Thyroid gland (tissue), 4 donors: Measurements from ENCODE around the gene CIZ1. TPM values are rescaled to one million over a fixed set of nuclear protein-coding genes. Genes with fewer than 3 reads are reported as not detected.

ENCODE experiments used
- DNase-seq, 2 donors: peaks; one replicate each; pipeline ENCODE4 v3.0.0-alpha.2; 2019
- H3K27ac ChIP-seq, 3 donors: fragments of 200-600 bp; sonication (generic); 1 replicate in 2 of 3; 2 replicates in 1 of 3; pipeline ENCODE4 v1.5.1; 2016 to 2019; ENCODE audit warnings: mild to moderate bottlenecking in 1 of 3, moderate library complexity in 1 of 3
- H3K27me3 ChIP-seq: fragments of 200-600 bp; sonication (generic); one replicate; pipeline ENCODE4 v1.5.1; 2019
- H3K36me3 ChIP-seq, 2 donors: fragments of 200-600 bp; sonication (generic); one replicate each; pipeline ENCODE4 v1.5.1; 2016 to 2019
- H3K4me1 ChIP-seq, 2 donors: fragments of 200-600 bp; sonication (generic); one replicate each; pipeline ENCODE4 v1.5.1; 2017 to 2019
- H3K4me3 ChIP-seq, 3 donors: fragments of 200-600 bp; sonication (generic); replicated peaks in 1 of 3; 1 replicate in 2 of 3; 2 replicates in 1 of 3; pipeline ENCODE4 v1.5.1; 2016; ENCODE audit warnings: mild to moderate bottlenecking in 1 of 3
- H3K9me3 ChIP-seq: fragments of 200-600 bp; sonication (generic); one replicate; pipeline ENCODE4 v1.5.1; 2017
- POLR2A ChIP-seq, 2 donors: fragments of 450-650 bp; IDR thresholded peaks; one replicate each; pipeline ENCODE4 v1.6.1; 2017; ENCODE audit warnings: antibody characterized with exemption in 2 of 2, mild to moderate bottlenecking in 2 of 2, moderate library complexity in 1 of 2
- WGBS, 2 donors: methylation state at CpG; one replicate each; pipeline ENCODE4 v1.1.5; 2017; 5-methylcytosine and 5-hydroxymethylcytosine counted together
- intact Hi-C: fragments of 100-400 bp; cut with DNase I; formaldehyde crosslinking; loops from one replicate; pipeline ENCODE4 v1.15.1; 2023
- total RNA-seq, 4 donors: library from RNA; depleted of rRNA; stranded (reverse); fragments of >200 nt; gene quantifications; one replicate each; pipeline ENCODE4 v1.2.3, GENCODE V29; 2016
- TF ChIP-seq, protein P1 (sequence below), 6 experiments: fragments of 200-600 bp in 3 of 6; fragments of 450-650 bp in 3 of 6; sonication (generic) in 3 of 6; IDR thresholded peaks; one replicate each; pipeline ENCODE4 v1.5.1; 2016 to 2019; ENCODE audit warnings: antibody characterized with exemption in 6 of 6, mild to moderate bottlenecking in 2 of 6, inconsistent platforms in 1 of 6, moderate library complexity in 1 of 6

CIZ1 gene
- total RNA-seq, 4 donors from 2014 or later = 47.8 to 58.5 (median 52.7) TPM

- H3K27me3 ChIP-seq = no peaks in the 10 kb centered on the region
- peaks cover 29 to 31% of the 10 kb centered on the region in 2 donors for H3K36me3 ChIP-seq
- H3K4me1 ChIP-seq = peaks cover 22 to 25% of the 10 kb centered on the region in 2 donors
- intact Hi-C loops = no loop called here
- H3K4me3 ChIP-seq = no peak overlapping the region
- 76 to 81% methylated on average over 14 to 16 of the region's 16 CpGs for WGBS, 2 donors
- DNase-seq = peak; percentile 50 to 51
- no peaks in the 10 kb centered on the region for H3K9me3 ChIP-seq
- TF ChIP-seq POLR2A (IDR thresholded peaks at IDR 0.05) = no peak
- TF ChIP-seq, protein P1, sequence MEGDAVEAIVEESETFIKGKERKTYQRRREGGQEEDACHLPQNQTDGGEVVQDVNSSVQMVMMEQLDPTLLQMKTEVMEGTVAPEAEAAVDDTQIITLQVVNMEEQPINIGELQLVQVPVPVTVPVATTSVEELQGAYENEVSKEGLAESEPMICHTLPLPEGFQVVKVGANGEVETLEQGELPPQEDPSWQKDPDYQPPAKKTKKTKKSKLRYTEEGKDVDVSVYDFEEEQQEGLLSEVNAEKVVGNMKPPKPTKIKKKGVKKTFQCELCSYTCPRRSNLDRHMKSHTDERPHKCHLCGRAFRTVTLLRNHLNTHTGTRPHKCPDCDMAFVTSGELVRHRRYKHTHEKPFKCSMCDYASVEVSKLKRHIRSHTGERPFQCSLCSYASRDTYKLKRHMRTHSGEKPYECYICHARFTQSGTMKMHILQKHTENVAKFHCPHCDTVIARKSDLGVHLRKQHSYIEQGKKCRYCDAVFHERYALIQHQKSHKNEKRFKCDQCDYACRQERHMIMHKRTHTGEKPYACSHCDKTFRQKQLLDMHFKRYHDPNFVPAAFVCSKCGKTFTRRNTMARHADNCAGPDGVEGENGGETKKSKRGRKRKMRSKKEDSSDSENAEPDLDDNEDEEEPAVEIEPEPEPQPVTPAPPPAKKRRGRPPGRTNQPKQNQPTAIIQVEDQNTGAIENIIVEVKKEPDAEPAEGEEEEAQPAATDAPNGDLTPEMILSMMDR (IDR thresholded peaks at IDR 0.05) = peak in 2 of 6 experiments; percentile 26 to 48
- no peak overlapping the region for H3K27ac ChIP-seq
These were observed 66.3 kb downstream of the CIZ1 start for GRCh38 chr9:128124873-128125579.

- H3K4me3 ChIP-seq = no peak overlapping the region
- no peak for DNase-seq
- no peaks in the 10 kb centered on the region for H3K27me3 ChIP-seq
- no peaks in the 10 kb centered on the region for H3K9me3 ChIP-seq
- 93 to 96% methylated on average over 8 of the region's 8 CpGs for whole genome bisulfite sequencing, 2 donors
- peaks cover 22 to 25% of the 10 kb centered on the region in 2 donors for H3K4me1 ChIP-seq
- TF ChIP-seq, protein P1 (IDR thresholded peaks at IDR 0.05) = no peak
- no peak for TF ChIP-seq POLR2A (IDR thresholded peaks at IDR 0.05)
- intact Hi-C loops = no loop called here
- peaks cover 29 to 31% of the 10 kb centered on the region in 2 donors for H3K36me3 ChIP-seq
- no peak overlapping the region for H3K27ac ChIP-seq
These were observed 66.9 kb downstream of the CIZ1 start for GRCh38 chr9:128124451-128124850.

DNA sequence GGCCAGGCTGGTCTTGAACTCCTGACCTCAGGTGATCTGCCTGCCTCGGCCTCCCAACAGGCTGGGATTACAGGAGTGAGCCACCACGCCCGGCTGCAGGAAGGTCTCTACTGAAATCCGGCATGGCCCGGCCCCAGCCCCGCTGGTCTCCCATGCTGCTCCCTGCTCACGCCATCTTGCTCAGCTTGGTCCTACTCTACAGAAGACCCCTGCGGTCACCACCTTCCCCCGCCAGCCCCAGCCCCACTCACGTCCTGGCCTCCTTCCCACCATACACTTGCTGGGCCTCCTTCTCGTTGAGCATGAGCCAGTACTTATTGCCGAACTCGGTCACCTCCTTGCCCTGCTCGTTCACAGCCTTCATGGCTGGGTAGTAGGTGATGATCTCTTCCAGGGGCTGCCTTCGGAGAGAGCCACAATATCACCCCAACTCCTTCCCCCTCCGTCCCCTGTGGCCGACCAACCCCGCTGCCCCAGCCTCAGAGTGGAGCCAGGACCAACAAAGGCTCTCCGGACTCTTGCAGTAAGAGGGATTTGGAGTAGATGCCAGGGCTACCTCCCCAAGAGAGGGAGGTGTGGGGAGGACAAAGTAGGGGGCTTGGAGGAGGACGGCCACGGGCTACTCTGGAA lies 67.8 kb downstream of the CIZ1 start:
- peaks cover 29 to 31% of the 10 kb centered on the region in 2 donors for H3K36me3 ChIP-seq
- H3K4me3 ChIP-seq = no peak overlapping the region
- H3K9me3 ChIP-seq = no peaks in the 10 kb centered on the region
- peaks cover 15 to 16% of the 10 kb centered on the region in 2 donors for H3K4me1 ChIP-seq
- 91 to 93% methylated on average over 20 to 21 of the region's 21 CpGs for WGBS, 2 donors
- H3K27ac ChIP-seq = no peak overlapping the region
- DNase-seq = no peak
- TF ChIP-seq, protein P1 (IDR thresholded peaks at IDR 0.05) = no peak
- TF ChIP-seq POLR2A (IDR thresholded peaks at IDR 0.05) = no peak
- intact Hi-C loops = no loop called here
- no peaks in the 10 kb centered on the region for H3K27me3 ChIP-seq

GRCh38 chr9:128122809-128123175 lies 68.6 kb downstream of the CIZ1 start:
- 93 to 98% methylated on average over 6 to 20 of the region's 24 CpGs for WGBS, 2 donors
- intact Hi-C loops = no loop called here
- no peak for DNase-seq
- TF ChIP-seq, protein P1 (IDR thresholded peaks at IDR 0.05) = no peak
- no peak for TF ChIP-seq POLR2A (IDR thresholded peaks at IDR 0.05)
- H3K4me1 ChIP-seq = peaks cover 14 to 20% of the 10 kb centered on the region in 2 donors
- H3K27ac ChIP-seq = no peak overlapping the region
- H3K27me3 ChIP-seq = no peaks in the 10 kb centered on the region
- H3K9me3 ChIP-seq = no peaks in the 10 kb centered on the region
- H3K36me3 ChIP-seq = peaks cover 29 to 31% of the 10 kb centered on the region in 2 donors
- no peak overlapping the region for H3K4me3 ChIP-seq
